ENCODE measurements around the gene GNA12.

- TF ChIP-seq, protein P1, sequence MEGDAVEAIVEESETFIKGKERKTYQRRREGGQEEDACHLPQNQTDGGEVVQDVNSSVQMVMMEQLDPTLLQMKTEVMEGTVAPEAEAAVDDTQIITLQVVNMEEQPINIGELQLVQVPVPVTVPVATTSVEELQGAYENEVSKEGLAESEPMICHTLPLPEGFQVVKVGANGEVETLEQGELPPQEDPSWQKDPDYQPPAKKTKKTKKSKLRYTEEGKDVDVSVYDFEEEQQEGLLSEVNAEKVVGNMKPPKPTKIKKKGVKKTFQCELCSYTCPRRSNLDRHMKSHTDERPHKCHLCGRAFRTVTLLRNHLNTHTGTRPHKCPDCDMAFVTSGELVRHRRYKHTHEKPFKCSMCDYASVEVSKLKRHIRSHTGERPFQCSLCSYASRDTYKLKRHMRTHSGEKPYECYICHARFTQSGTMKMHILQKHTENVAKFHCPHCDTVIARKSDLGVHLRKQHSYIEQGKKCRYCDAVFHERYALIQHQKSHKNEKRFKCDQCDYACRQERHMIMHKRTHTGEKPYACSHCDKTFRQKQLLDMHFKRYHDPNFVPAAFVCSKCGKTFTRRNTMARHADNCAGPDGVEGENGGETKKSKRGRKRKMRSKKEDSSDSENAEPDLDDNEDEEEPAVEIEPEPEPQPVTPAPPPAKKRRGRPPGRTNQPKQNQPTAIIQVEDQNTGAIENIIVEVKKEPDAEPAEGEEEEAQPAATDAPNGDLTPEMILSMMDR (IDR thresholded peaks at IDR 0.05 in 8 of 11, conservative IDR thresholded peaks at IDR 0.05 in 3 of 11): no peak
- TF ChIP-seq POLR2AphosphoS5 (IDR thresholded peaks at IDR 0.05) (no peak), POLR2A (IDR thresholded peaks at IDR 0.05) (no peak)
Measured at GRCh38 chr7:2786607-2787116, 57.4 kb downstream of the GNA12 start.

All from spleen (tissue), 7 donors.